NCI-H146 treated with DMSO at 0.1 percent for 48 hours (cell line): ENCODE data around the gene ABL1.

Experiments
- DNase-seq: peaks from one replicate; lab custom pipeline; 2025; ENCODE audit not compliant: unreplicated experiment; lab: John Stamatoyannopoulos, UW

ABL1 gene

DNA sequence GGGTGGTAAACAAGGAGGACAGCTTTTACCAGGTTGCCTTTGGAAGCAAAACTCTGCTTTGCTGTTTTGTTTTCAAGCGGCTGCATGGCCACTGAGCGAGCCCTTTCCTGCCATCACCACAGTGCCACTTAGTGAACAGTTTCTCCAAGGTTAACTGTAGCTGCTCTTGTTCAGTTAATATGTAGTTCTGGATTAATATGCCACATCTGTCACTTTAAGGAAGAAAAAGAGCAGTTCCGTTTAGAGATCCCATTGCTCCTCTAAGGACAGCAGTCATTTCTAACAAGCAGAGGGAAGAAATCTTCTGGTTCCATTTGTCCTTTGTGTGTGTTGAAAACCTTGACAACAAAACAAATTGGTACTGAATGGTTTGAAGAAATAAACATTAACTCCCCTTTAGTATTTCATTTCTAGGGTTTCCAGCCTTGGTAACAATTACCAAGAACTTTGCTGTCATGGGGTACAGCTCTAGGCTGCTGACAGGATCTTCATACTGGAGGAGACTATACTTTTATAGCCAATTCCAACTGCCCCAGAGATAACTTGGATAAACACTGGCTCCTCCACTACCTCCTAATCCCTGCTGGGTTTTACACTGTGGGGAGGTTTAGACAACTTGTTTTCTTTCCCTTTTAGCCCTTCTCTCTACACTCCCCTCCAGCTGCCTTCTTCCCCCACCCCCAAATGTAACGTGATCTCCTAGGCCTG, 10.3 kb upstream of the ABL1 start:
- DNase-seq, result peak; percentile 44

DNA sequence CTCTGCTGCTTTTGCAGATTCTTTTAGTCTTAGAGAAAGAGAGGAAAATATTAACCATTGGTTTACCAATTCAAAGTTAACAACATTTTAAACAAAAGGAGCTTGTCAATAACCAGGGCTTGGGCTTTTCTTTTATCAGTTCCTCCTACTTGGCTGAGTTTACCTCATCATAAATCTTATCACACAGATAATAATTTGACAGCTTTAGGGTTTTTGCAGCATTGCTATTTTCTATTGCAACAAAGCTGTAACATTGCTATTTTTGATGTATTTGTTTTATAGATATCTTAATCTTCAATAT, 9.8 kb upstream of the ABL1 start:
- no peak for DNase-seq

DNA sequence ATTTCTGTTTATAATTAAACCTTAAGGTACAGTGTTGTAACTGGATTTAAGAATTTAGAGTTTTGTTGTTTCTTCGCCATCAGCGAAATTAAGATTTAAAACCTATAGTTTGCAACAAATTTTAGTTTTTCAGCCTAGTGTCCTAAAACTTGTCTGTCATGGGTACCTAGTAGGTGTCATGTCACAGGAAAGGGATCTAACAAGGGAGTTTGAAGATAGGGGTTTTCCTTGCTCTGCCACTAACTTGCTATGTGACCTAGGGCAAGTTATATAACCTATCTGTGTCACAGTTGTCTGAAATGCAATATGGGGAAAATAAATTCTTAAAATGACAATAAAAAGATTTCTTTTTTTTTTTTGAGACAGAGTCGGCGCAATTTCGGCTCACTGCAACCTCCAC, 9.2 kb upstream of the ABL1 start:
- DNase-seq, result no peak

DNA sequence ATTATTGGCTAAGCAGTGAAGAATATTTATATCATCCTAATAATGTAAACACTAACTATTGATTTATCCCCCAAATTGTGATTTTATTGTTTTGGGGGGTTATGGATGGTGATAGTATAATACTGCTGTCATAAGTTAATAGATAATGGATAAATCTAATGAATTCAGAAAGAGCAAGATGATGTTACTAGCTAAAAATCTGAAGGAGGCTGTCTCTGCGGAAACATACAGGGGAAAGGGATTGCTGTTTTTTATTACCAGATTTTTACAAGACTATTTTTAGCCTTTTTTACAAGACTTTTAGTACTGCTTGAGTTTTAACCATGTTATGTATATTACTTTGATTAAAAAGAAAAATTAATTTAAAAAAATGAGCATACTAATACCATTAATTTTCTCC, 5.3 kb upstream of the ABL1 start:
- DNase-seq, result no peak

DNA sequence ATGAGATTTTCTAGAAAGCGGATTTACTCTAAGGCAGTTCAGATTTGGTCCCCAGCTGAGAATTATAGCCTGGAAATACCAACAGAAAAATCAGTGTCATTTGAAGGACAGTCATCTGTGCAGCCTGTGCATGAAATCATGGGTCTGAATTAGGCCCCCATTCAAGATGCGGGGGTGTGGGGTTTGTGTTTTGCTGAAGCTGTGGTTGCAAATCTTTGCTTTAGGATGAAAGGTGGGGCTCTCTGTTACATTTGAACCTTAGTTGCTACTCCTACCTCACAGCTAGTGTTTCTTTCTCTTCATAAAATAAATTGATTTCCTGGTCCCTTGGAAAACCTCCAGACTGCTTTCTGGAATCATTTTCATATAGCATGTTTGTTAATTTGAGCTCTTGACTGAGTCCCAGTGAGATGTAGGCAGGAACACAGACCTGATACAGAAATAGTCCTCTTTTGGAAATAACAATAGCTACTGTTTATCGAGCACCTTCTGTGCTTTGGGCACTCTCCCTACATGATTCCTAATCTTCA, 4.8 kb upstream of the ABL1 start:
- DNase-seq, result no peak

DNA sequence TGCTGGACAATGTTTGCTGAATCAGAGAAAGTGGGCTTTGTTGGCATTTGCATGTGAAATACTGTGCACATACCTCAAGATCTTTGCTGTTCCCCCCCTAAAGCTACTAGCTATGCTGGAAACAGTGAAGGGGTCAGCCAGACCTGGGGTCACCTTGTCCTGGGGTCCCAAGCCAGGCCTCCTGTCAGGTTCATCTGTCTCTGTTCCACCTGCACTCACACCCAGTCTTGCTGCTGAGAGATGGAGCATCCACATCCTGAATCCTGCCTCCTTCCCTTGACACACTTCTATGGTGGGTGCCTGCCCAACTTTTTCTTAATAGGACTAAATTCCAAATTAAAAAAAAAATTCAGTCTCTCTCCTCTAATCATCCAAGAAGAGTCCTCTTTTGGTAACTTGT, 4.0 kb upstream of the ABL1 start:
- DNase-seq, result no peak

DNA sequence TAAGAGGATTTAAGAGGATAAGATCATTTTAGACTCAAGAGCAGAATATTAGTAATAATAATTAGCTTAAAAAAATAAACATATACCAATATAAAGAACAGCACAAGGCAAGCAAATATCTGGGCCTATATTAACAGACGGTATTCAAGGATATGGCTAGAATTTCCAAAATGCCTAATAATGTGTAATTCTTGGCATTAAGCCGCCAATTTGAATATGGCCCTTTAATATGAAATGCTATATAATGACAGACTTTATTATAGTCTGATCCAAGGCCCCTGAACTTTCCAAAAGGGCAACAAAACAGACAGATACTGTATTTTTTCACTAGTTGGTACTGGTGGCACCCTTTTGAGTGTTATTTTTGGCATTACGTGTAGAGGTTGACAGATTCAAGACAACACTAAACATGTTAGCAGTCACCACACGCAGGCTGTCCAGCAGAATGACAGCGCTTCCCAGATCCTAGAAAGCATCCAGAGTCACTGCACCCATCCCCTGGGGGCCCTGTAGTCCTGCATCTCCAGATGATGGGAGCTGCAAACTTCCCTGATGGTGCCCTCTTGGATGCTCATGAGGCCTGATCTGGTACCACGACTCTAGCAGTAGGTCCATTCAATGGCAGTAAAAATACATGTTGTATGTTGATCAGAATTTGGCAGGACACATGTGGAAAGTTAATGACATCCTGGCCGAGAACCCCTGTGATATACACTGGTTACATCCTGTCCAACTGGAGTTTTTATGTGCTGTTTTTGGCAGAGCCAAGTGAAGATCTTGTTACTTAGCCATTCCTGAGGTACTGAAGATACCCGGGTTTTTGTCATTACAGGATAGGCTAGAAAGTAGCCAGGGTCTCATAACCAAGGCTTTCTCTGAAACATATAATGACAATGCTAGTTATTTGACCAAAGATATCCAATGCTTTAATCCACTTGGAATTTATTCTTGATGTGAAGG, 1.7 kb upstream of the ABL1 start:
- DNase-seq, result no peak

DNA sequence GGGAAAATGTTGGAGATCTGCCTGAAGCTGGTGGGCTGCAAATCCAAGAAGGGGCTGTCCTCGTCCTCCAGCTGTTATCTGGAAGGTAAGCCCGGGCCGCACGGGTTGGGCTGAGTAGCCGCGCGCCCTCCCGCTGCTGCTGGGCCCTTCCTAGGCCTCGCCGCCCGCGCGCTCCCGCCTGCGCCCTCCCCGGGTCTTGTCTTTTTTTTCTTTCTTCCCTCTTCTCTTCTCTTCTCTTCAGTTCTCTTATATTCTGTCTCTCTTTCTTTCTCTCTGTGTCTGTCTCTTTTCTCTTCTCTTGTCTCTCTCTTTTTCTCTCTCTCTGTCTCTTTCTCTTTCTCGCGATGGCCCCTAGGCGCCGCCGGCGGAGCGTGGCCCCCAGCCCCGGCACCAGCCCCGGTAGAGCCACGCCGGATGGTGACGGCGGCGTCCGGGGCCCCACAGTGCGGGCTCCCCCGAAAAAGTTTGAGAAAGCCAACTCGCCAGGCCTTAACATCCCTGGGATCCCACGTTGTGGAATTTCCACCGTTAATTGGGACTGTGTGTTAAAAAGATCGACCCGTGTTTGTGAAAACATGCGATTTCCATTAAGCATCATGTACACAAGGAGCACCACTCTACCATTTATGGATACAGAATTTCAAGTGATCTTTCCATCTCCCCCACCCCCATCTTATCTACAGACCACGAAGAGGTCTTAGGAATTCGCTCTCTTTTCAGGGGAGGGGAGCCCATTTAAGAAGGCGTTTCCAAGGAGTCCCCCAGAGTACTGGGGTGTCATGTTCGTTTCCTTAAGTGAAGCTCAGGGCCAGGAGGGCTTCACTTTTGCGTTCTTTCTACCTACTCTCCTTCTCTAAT, 616 bp downstream of the ABL1 start:
- no peak for DNase-seq

DNA sequence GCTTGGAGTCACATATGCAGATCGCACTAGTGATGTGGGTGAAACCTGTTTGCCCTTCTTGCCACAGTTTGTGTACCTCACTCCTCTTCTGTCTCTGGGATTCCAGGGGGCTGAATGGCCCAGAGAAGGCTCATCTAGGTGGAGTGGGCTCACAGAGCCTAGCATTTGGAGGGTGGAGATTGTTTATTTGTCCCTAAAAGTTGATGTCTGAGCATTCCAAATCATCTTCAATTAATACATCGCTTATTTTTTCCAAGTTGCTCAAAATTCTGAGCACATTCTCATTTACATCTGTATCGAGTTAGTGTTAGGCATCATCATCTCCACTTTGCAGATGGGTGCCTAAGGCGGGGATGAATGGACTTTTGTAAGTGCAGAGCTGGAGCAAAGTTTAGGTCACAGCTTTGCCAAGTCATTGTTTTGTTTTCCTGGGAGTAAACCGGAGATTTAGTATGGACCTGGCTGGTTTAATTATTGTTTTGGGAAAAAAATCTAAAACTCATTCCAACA, 2.0 kb downstream of the ABL1 start:
- DNase-seq, result no peak

DNA sequence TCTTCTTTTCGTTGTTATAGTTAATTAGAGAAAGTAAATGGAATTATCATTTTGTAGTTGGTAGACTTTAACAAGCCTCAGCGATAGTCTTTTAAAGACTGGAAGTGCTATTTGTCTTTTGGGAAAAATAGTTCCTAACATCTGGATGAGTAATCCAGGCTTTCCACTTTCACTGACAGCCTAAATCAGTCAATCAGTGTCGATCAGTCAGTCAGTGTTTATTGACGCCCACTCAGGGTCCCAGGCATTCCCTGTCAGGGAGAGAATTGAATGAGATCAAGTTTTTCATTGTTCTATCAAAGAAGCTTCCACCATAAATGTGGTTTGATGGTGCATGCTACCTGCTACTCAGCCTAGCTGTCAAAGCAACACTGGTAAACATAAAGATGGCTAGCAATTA, 2.6 kb downstream of the ABL1 start:
- DNase-seq, result no peak

DNA sequence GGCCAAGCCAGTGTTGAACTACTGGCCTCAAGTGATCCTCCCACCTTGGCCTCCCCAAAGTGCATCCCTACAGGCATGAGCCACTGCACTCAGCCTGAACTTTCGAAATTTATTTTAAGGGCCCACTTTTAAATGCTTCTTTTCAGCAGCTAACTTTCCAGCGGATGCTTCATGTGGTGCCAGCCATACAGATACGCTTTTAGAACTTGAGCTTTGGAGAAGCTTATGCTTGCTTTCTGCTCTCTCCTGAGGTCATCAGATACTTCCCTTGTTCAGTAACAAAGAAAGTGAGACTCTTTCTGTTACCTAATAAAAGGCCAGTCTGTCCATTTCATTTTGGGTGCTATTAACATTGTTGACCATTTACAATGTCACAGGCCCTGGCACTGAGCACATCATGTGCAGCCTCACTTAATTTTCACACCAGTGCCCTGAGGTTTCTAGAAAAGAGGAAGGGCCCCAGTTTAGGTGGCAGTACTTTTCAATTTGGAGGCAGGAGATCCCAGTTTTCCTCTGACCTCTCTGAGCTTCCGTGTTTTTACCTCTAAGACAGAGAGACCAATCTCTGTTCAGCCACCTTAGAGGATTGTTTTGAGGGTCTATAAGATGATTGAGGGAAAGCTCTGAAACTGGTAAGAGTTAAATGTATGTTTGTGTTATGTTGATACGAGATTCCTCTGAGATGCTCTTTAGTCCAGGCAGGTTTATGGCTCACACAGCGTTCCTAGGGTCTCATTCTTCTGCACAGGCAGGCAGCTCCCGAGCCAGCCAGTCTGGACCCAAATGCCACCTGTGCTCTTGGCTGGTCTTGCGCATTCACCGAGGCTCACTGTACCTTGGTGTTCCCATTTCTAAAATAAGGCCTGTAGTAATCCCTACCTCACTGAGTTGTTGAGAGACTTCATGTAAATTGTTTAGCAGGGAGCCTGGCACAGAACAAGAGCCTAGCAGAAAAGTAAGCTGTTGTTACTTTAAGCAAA, 4.4 kb downstream of the ABL1 start:
- DNase-seq, result no peak

DNA sequence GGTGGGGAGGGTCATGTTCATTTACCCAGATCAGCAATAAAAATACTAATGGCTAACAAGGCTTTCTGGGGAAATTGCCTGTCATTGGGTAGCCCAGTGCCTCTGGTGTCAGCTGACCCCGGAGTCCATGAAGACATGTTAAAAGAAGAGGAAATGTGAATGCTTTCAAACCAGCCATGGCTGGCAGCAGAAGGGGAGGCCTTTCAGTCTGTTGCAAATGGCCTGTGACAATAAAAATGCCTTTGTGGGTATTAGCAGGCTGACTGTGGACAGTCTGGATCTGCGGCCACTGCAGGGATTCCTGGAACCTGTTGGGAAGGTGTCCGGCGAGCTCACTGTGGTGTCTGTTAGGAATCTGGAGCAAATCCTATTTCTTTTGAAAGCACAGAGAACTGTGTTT, 7.5 kb downstream of the ABL1 start:
- DNase-seq, result no peak

DNA sequence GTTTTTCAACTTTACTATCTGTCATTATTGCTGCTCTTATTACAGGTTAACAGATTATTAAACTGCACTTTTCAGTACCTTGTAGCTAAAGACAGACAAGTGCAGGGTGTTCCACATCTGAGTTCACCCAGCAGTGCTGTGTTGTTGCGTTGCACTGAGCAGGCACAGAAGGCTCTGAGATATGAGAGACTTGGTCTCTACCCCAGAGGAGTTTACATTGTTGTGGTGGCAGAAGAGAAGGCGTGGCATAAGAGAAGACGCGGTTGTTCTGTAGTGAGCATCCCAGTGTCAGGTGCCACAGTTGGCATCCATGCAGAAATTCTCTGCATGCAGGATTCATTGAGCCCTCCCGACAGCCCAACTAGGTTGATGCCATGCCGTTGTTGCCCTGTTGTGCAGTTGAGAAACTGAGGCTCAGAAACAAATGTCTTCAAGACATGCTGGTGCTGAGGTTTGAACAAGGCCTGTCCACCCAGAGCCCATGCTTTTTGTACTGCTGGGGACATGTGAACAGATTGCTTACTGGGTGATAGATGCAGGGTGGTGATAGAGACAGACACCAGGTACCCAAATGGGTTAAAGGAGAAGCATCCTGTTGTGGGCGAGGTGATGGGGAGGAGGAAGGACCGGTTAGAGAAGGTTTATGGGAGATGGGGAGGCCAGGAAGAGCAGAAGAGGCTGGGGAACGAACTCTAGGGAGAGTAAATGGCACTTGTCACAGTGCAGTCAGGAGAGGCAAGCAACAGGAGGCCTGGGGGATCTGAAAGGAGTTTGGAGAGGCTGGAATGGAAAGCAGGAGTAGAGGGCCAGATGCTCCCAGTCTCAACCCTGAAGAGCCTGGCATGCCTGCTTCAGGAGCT, 8.2 kb downstream of the ABL1 start:
- DNase-seq, result no peak

DNA sequence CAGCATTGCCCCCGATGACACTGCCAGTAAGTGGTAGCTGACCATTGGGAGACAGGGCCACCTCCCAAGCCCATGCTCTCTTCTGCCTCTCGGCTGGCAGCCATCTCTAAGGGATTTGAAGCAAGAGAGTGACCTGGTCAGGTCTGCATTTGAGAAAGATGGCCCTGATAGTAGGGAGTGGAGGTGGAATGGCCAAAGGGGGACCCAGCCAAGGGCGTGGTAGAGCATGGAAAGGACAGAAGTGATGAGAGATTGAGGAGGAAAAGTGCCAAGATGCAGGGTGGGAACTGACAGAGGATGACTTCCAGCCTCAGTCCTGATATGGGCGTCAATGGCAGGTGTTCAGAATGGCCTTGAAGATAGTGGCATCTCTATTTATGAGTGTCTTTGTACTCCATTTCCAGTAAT, 9.0 kb downstream of the ABL1 start:
- no peak for DNase-seq

DNA sequence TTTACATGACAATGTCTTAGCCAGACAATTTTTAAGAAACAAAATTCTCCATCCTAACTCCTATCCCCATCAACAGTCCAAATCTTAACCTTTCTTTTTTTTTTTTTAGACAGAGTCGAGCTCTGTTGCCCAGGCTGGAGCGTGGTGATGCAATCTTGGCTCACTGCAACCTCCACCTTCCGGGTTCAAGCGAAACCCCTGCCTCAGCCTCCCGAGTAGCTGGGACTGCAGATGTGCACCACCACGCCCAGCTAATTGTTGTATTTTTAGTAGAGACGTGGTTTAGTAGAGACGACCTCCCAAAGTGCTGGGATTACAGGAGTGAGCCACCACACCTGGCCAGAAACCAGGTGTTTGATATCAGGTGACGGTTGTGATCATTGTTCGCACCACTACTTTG, 10.2 kb downstream of the ABL1 start:
- no peak for DNase-seq

DNA sequence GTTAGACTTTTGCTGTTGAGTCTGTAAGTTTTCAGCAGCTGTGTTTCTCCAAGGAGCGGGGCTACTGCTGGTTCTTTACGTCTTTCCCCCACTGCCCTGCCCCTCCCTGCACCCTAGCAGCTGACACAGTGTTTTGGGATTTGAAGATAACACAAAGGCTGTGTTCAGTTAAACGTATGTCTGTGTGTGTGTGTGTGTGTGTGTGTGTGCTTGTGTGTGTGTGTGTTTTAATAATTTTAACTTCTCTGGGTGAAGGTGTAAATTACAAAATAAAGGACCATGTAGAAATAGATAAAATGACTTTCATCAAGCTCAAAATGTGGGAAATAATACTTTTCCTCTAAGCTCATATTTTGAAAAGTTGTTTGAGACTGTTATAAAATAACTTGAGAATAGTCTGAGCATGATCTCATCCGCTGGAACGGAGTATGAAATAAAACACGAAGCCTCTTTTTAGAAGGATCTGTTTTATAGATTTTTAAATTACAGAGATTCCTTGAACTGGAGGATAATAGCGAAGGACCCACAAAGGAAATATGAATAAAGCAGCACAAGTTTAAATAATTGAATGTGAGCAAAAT, 10.9 kb downstream of the ABL1 start:
- no peak for DNase-seq

DNA sequence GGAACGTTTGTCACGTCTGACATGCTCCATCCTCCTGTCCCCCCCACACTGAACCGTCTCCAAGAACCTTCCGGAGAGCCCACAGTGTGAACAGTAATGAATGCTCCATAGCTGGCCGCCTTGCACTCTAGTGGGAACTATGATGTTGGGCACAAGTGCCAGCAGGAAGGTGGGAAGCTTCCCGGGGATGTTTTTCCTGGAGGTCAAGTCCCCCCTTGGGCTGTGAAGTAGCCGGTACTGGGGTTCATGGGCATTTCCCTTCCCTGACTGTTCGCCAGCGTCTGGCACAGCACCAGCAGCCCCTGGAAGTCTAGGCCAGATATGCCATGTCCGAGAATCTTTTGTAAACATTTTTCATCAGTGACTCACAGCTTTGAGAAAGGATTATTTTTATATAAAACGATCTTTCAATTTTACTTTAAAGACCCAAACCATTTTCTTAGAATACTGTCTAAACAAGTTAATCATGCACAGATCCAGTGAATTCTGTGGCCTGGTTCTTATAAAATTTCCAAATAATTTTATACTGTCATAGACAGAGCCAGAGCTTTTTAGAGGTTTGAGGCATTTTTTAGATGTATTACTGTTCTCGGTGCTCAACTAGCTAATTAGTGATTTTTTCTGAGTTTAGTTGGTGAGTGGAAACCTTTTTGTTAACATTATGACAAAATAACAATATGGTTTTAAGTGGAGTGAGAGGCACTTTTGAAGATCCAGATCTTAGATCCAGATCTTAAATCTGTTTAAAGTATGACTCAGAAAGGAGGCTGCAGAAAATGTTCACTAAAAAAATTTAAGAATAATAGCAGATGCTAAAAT, 11.6 kb downstream of the ABL1 start:
- DNase-seq, result no peak
